Keratinocyte (primary cell): Measurements from ENCODE around the gene RAET1E.

Experiments
- EZH2 ChIP-seq: IDR thresholded peaks from one replicate; pipeline ENCODE4 v1.6.1; 2012; ENCODE audit warnings: inconsistent platforms, mild to moderate bottlenecking, low read length, moderate library complexity
- TF ChIP-seq, protein P1 (sequence below), 3 experiments: IDR thresholded peaks in 1 of 3; conservative IDR thresholded peaks in 1 of 3; optimal IDR thresholded peaks in 1 of 3; 2 replicates in 2 of 3; 3 replicates in 1 of 3; pipeline versions ENCODE3 to v1.5.1; 2011; ENCODE audit warnings: low read length in 3 of 3, mild to moderate bottlenecking in 3 of 3, moderate library complexity in 2 of 3, control low read depth in 1 of 3, inconsistent platforms in 1 of 3; ENCODE audit not compliant: insufficient read depth in 2 of 3; ENCODE audit errors: extremely low read depth in 1 of 3

DNA sequence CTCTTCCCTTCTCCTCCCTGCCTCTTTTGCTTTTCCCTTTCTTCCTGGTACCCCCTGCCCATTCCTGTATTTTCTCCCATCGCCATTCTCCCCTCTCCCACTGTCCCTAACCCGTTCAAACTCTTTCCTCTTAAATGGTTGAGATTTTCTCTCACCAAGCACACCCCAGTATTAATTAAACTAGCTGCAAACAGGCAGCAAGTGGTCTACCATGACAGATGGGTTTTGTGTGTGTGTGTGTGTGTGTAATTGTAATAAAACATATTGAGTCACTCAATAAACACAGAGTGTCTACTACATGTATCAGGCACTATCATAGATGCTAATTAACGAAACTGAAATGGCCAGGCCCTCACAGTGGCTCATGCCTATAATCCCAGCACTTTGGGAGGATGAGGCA lies 6.7 kb downstream of the RAET1E start:
- TF ChIP-seq, protein P1, sequence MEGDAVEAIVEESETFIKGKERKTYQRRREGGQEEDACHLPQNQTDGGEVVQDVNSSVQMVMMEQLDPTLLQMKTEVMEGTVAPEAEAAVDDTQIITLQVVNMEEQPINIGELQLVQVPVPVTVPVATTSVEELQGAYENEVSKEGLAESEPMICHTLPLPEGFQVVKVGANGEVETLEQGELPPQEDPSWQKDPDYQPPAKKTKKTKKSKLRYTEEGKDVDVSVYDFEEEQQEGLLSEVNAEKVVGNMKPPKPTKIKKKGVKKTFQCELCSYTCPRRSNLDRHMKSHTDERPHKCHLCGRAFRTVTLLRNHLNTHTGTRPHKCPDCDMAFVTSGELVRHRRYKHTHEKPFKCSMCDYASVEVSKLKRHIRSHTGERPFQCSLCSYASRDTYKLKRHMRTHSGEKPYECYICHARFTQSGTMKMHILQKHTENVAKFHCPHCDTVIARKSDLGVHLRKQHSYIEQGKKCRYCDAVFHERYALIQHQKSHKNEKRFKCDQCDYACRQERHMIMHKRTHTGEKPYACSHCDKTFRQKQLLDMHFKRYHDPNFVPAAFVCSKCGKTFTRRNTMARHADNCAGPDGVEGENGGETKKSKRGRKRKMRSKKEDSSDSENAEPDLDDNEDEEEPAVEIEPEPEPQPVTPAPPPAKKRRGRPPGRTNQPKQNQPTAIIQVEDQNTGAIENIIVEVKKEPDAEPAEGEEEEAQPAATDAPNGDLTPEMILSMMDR (optimal IDR thresholded peaks at IDR 0.05 in 1 of 3, IDR thresholded peaks at IDR 0.05 in 1 of 3, conservative IDR thresholded peaks at IDR 0.05 in 1 of 3; ENCODE audit: extremely low read depth in 1 of 3, insufficient read depth in 2 of 3, low read length in 3 of 3), result no peak
- no peak for TF ChIP-seq EZH2
